ENCODE measurements around the gene KPNB1.

Gene KPNB1

GRCh38 chr17:47649153-47649971, at the start of gene KPNB1:
Gene KPNB1 (plus strand): TSS chr17:47649919. CDS start chr17:47650245, 326 bp downstream.
- DNase-seq = peak; percentile 93 to 95

DNA sequence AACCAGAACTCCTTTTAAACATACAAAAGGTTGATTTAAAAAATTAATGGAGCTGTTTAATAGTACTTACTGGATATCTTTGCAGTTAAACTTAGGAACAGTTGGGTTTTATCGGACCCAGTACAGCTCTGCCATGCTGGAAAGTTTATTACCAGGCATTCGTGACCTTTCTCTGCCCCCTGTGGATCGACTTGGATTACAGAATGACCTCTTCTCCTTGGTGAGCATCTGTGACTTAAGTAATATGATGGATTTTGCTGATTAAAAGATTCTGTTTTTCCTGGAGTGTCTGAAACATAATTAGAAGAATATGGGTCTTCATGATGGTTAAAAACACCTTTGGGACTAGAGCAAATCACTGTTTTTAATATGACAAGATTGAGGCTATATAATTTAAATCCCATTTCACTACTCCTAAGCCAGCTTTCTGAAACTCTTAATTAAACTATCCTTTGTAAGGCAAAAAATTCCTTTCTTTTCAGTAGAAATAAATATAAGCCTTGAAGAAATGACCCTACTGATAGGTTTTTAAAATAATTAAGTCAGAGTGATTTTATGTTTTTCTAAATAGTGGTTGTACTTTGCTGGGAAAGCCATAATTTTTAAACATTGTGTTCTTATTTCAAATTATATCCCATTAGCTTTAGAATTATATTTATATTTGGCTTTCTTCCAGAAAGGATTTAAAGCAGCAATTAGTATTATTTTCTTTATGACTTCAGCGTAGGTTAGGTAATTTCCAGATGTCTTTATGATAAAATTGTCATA, 45.7 kb upstream of the KPNB1 start:
- no peak for DNase-seq

DNA sequence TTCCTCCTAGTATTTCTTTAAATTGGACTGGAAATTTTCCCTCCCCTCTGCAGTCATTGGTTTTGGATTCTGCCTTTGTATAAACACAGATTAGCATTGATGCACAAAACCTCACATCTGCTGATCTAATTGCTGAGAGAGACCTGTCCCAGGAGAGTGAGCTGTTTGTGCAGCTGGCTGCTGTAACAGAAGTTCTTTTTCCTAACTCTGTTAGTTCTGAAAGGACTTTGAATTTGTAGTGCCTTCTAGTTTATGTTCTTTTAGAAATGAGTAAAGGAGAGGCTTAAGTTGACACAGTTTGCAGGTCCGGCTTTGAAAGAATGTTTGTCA, 45.2 kb upstream of the KPNB1 start:
- no peak for DNase-seq

- DNase-seq = no peak
Measured at GRCh38 chr17:47605011-47605410, 44.7 kb upstream of the KPNB1 start.

DNA sequence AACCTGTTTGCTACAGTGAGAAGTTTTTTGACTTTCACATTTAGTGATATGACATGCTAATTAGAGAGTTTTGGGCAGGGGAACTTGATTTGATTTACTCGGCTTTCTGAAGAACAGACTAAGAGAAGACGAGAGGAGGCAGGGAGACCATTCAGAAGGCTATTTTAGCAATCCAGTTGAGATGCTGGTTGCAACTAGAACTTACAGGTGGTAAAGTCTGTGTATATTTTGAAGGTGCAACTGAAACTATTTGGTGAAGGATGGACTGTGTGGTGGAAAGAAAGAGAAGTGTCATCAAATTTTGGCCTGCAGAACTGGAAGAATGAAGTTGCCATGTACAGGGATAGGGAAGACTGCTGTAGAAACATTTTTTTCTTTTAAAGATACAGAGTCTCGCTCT, 42.2 kb upstream of the KPNB1 start:
- DNase-seq = no peak

DNA sequence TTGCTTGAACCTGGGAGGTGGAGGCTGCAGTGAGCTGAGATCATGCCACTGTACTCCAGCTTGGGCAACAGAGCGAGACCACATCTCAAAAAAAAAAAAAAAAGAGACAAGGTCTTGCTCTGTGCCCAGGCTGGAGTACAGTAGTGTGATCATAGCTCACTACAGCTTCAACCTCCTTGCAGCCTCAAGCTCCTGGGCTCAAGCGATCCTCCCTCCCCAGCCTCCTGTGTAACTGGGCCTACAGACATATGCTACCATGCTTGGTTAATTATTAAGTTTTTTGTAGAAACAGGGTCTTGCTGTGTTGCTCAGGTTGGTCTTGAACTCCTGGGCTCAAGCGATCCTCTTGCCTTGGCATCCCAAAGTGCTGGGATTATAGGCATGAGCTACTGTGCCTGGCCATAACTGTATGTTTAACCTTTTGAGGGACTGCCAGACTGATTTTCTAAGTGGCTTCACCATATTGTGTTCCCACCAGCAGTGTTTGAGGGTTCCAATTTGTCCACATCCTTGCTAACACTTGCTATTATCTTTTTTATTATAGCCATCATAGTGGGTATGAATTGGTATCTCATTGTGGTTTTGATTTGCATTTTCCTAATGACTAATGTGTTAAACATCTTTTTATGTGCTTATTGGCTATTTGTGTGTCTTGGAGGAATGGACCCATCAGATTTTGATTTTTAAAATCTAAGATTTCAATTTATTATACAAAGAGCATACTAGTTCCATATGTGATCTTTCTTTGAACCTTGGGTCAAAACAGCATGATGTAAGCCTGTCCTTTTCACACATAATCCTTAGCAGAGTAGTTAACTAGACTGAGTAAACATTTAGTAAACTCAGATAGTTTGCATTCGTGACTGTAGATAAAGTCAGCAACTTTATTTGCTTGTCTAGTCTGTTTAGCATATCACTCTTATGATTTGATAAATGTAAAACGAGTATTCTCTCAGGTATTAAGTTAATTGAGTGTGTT, 38.1 kb upstream of the KPNB1 start:
- no peak for DNase-seq

GRCh38 chr17:47615766-47616424, 33.8 kb upstream of the KPNB1 start:
- DNase-seq = peak in 1 of 2 donors; percentile 1

- no peak for DNase-seq
Measured at GRCh38 chr17:47618410-47618809, 31.3 kb upstream of the KPNB1 start.

- no peak for DNase-seq
Measured at GRCh38 chr17:47620503-47621245, 29.0 kb upstream of the KPNB1 start.

DNA sequence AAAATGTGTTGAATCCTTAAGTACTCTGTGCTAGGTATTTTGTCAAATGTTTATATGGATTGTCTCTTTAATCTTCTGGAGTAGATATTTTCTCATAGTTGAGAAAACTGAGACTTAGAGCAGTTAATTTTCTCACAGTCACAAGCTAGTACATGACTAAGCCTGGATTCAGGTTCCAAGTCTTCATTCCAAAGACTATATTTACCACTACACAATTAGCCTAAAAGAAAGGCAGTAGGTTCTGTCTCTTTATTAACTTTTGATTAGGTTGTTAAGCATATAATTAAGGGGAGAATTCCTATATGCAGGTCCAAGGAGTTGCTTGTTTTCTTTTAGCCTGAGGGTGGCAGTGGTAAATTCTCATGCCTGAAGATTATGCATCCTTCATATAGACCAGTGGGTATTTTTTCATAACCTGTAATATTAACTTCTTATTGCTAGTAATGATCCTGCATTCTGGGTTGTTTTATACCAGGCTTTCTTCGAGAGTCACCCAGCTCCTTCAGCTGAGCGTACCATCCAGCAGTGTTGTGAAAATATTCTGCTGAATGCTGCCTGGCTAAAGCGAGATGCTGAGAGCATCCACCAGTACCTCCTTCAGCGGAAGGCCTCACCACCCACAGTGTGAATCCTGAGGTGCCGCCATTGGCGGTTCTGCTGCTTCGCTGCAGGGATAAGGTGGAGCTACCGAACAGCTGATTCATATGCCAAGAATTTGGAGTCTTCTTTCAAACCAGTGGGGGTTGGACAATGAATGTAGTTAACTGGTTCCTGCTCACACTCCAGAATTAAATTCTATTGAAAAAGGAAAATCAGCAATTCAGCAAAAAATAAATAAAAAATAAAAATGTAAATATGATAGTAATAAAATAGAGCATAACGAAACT, 28.2 kb upstream of the KPNB1 start:
- DNase-seq = no peak

- DNase-seq = no peak
Measured at GRCh38 chr17:47622180-47622549, 27.6 kb upstream of the KPNB1 start.

DNA sequence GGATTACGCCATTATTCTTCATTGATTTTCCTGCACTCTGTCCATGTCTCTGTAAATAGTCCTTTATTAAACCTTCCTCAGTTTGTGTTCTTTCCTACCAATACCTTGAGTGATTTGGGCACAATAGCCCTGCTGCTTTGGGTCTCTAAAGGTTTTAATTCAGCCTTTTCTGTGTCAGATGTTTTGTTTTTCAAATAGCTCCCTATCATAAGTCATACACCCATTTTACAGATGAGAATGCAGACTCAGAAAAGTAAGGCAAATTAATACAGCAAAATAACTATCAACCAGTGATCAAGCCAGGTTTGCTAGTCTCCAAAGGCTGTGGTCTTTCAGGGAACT, 25.0 kb upstream of the KPNB1 start:
- DNase-seq = no peak

GRCh38 chr17:47628014-47628566, 21.6 kb upstream of the KPNB1 start:
- DNase-seq = no peak

DNA sequence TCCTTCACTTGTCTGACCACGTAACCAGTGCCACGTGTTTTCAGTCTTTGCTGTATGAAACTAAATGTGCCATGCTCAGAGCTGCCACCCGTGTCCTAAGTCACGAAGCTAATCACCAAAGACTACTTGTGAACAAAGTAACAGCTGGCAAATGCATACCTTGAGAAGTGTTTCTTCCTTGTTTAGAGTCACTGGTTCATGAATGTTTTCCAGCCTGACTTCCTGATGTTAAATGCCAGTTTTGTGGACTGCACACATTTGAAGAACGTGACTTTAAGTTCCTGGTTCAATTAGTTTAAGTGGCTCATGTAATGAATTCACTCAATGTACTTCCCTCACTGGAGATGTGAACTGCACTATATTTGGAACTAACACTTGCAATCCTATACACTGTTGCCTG, 19.9 kb upstream of the KPNB1 start:
- DNase-seq = no peak

DNA sequence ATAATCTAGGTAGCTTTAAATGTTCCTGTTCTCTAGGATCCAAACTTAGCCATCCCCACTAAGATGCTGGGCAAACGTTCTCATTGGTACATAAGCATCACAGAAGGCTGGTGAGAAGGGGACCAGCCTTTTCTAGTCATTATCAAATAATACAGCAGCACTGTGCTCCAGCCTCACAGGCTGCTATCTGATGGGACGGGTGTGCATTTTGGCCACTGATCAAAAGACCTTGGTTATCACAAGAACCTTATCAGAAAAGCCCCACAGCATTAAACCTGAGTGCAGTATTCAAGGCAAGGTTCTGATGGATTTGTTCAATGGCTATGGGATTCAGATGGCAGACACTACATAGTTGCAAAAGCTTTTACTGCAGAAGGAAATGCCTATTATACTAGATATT, 19.1 kb upstream of the KPNB1 start:
- no peak for DNase-seq

DNA sequence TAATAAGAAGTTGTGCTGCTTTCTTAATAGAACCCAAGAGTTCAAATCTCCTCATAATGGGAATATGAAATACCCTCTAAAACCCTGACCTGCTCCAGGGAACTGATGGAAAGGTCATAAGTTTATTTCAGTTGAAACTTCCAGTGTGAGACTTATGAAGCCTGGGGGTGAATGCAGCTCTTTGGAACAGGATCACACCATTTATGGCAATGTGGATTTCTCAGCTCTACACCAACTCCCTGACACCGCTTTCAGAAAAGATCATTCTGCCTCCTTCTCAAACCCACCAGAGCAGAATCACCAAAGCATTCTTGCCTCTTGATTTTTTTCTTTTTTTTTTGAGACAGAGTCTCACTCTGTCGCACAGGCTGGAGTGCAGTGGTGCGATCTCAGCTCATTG, 16.7 kb upstream of the KPNB1 start:
- DNase-seq = no peak

GRCh38 chr17:47633996-47634395, 15.7 kb upstream of the KPNB1 start:
- no peak for DNase-seq

GRCh38 chr17:47634870-47635269, 14.8 kb upstream of the KPNB1 start:
- DNase-seq = no peak

DNA sequence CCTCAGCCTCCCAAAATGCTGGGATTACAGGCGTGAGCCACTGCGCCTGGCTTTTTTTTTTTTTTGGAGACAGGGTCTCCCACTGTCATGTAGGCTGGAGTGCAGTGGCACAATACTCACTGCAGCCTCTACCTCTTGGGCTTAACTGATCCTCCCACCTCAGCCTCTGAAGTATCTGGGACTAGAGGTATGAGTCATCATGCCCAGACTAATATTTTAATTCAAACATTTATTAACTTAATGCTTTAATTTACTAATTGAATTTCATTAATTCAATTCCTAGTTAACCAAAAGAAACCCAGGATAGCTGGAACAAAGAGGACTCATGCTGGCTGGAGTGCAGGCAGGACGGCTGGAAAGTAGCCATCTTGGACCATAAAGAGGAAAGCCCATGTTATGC, 14.0 kb upstream of the KPNB1 start:
- no peak for DNase-seq

GRCh38 chr17:47636273-47637030, 13.3 kb upstream of the KPNB1 start:
- no peak for DNase-seq
